Large intestine (tissue), 3 donors: ENCODE measurements around the gene RFTN1. TPM values are rescaled to one million over a fixed set of nuclear protein-coding genes. Genes with fewer than 3 reads are reported as not detected.

Experiments
- DNase-seq, 2 donors: peaks; one replicate each; pipeline versions ENCODE4 v3.0.0 to v3.0.0-alpha.2; 2013
- H3K27ac ChIP-seq: one replicate; pipeline ENCODE4 v1.5.1; 2013; ENCODE audit warnings: low read length
- H3K27me3 ChIP-seq: 2 replicates; pipeline ENCODE4 v1.6.1; 2013; ENCODE audit warnings: low read length; ENCODE audit not compliant: control insufficient read depth, insufficient read depth
- H3K36me3 ChIP-seq: 2 replicates; pipeline ENCODE4 v1.6.1; 2013; ENCODE audit warnings: low read length; ENCODE audit not compliant: control insufficient read depth, insufficient read depth
- H3K4me1 ChIP-seq: one replicate; pipeline ENCODE4 v1.6.1; 2013; ENCODE audit warnings: low read length; ENCODE audit not compliant: control insufficient read depth, insufficient read depth
- H3K4me3 ChIP-seq: one replicate; pipeline ENCODE4 v1.5.1; 2013; ENCODE audit warnings: low read length
- H3K9me3 ChIP-seq: one replicate; pipeline ENCODE4 v1.6.1; 2013; ENCODE audit warnings: mild to moderate bottlenecking, low read depth, low read length, moderate library complexity; ENCODE audit not compliant: control insufficient read depth
- WGBS: methylation state at CpG from one replicate; pipeline ENCODE4 v1.1.5; 2013; ENCODE audit warnings: low lambda C conversion rate; ENCODE audit not compliant: insufficient coverage; 5-methylcytosine and 5-hydroxymethylcytosine counted together
- polyA plus RNA-seq: library from polyadenylated mRNA; unstranded; fragments of 120-200 nt; gene quantifications from one replicate; pipeline ENCODE4 v1.2.1, GENCODE V29; 2013

RFTN1 gene
- polyA plus RNA-seq, 1 donor, result 15.0 TPM

DNA sequence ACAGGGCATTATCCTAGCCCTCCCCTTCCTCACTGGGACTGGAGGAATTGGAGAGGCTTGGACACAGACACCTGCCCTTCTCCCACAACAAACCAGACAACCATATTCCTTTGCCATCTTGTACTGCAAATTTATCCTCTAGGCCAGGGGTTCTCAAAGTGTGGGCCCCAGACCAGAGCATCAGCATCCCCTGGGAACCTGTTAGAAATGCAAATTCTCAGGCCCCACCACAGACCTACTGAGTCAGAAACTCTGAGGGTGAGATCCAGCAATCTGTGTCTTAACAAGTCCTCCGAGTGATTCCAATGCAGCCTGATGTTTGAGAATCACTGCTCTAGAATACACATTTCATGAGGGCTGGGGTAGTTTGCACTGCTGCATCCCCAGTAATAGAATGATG, 133.1 kb downstream of the RFTN1 start:
- H3K27me3 ChIP-seq, result no peaks in the 10 kb centered on the region
- no peak overlapping the region for H3K4me3 ChIP-seq
- WGBS, result no CpG with 5 or more reads among the region's 1 CpG

DNA sequence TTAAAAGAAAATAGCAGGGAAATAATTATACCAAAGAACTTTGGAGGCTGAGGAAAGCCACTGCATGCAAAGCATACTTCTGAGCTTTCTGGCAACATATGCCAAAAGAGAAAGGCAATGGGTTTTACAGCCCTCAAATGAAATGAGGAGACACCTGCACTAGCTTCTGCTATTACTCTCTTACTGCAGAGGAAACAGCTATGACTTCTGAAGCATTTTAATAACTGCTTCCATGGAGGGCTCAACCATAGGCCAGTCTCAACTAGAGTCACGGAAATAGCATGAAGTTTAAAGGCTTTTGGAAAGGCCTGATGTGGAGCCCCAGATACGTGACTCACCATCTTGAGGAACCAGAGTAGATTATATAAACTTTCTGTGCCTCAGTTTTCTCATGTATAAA, 133.7 kb downstream of the RFTN1 start:
- no peak for DNase-seq
- Histone ChIP-seq H3K27ac (no peak overlapping the region), H3K36me3 (no peaks in the 10 kb centered on the region), H3K4me1 (no peaks in the 10 kb centered on the region), H3K9me3 (no peaks in the 10 kb centered on the region), H3K27me3 (no peaks in the 10 kb centered on the region), H3K4me3 (no peak overlapping the region)
- no CpG with 5 or more reads among the region's 2 CpGs for WGBS

More for the DNA sequence above, 133.1 kb downstream of the RFTN1 start:
- no peaks in the 10 kb centered on the region for H3K36me3 ChIP-seq
- DNase-seq, result no peak
- no peaks in the 10 kb centered on the region for H3K4me1 ChIP-seq
- no peaks in the 10 kb centered on the region for H3K9me3 ChIP-seq
- H3K27ac ChIP-seq, result no peak overlapping the region

DNA sequence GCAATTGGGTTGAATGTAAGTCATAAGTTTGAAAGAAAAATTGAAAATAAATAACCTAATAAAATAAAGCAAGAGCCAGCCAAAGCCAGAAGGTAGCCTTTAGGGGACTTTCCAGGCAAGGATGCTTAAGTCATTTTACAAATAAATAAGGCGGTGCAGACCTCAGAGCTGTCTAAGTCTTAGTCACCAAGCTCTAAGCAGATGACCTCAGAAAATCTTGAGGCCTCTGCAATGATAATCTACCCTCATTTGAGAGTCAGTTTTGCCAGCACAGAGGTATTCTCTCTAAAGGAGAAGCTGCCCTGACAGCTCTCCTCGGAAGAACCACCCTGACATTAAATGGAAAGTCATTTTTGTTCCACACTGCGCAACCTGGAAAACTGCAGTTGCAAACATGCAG, 134.6 kb downstream of the RFTN1 start:
- no peak overlapping the region for H3K27ac ChIP-seq

DNA sequence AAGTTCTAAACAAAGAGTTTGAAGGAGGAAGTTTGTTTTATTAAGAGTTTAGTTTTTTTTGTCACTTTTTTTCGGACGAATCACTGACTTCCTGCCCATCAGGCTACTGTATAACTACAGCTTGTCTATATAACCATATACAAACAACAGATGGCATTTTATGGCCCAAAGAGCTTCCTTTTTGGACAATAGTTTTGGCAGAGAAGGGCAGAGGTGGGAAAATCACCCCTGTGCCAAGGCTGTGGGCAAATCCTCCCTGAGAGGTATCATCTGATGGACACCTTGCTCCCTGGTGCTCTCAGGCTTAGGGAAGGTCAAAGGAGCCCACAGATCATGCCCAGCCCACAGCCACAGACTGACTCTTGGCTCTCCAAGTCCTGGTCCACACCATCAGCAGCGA, 135.1 kb downstream of the RFTN1 start:
- no CpG with 5 or more reads among the region's 3 CpGs for WGBS
- no peaks in the 10 kb centered on the region for H3K27me3 ChIP-seq
- no peaks in the 10 kb centered on the region for H3K36me3 ChIP-seq
- no peak overlapping the region for H3K27ac ChIP-seq
- no peaks in the 10 kb centered on the region for H3K9me3 ChIP-seq
- no peak overlapping the region for H3K4me3 ChIP-seq
- H3K4me1 ChIP-seq, result no peaks in the 10 kb centered on the region
- DNase-seq, result no peak

More for the DNA sequence above, 134.6 kb downstream of the RFTN1 start:
- no peaks in the 10 kb centered on the region for H3K4me1 ChIP-seq
- H3K36me3 ChIP-seq, result no peaks in the 10 kb centered on the region
- WGBS, result no CpG with 5 or more reads among the region's 3 CpGs
- no peaks in the 10 kb centered on the region for H3K9me3 ChIP-seq
- no peaks in the 10 kb centered on the region for H3K27me3 ChIP-seq
- no peak overlapping the region for H3K4me3 ChIP-seq
- DNase-seq, result no peak

DNA sequence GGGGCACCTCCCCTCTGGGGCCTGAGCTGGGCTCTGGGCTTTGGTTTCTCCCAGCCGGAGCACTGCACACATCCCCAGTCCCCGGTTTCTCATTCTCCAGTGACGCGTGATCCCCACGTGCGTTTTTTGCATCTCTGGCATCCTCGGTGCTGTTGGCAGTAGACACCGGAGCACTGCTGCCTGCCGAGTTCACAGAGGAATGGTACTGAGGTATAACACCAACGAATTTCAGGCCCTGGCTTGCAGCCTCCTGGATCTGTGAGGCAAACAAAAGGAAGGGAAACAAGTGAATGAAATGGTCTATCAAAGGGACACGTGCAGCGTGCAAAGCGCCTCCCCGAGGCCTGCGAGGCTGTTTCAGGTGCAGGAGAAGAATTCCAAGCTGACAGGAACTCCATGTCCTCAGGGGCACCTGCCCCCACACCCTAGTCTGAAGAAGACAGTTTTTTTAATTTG, 135.6 kb downstream of the RFTN1 start:
- Histone ChIP-seq H3K4me3 (no peak overlapping the region), H3K9me3 (no peaks in the 10 kb centered on the region), H3K27me3 (no peaks in the 10 kb centered on the region), H3K27ac (no peak overlapping the region), H3K4me1 (no peaks in the 10 kb centered on the region), H3K36me3 (no peaks in the 10 kb centered on the region)
- DNase-seq, result no peak
- WGBS, result 100% methylated on average over 2 of the region's 15 CpGs

DNA sequence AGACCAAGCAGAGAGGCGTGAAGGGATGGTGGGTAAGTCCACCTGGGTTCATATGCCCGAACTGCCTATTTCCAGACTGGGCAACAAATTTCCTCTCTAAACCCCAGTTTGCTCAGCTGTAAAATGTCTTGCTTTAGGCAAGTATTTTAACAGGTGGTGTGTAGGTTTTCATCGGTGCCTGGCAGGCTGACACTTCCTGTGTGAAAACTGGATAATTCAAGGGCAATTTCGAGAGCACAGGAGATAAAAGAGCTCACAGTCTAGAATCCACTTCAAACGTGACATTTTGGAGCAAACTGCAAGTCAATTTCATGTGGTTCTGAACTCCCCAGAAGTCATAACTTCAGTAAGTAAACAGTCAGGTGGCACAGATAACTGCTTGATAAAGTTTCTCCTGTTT, 136.3 kb downstream of the RFTN1 start:
- Histone ChIP-seq H3K27ac (no peak overlapping the region), H3K27me3 (no peaks in the 10 kb centered on the region), H3K4me3 (no peak overlapping the region), H3K9me3 (no peaks in the 10 kb centered on the region), H3K36me3 (no peaks in the 10 kb centered on the region), H3K4me1 (no peaks in the 10 kb centered on the region)
- 17% methylated on average over 1 of the region's 5 CpGs for WGBS
- no peak for DNase-seq

DNA sequence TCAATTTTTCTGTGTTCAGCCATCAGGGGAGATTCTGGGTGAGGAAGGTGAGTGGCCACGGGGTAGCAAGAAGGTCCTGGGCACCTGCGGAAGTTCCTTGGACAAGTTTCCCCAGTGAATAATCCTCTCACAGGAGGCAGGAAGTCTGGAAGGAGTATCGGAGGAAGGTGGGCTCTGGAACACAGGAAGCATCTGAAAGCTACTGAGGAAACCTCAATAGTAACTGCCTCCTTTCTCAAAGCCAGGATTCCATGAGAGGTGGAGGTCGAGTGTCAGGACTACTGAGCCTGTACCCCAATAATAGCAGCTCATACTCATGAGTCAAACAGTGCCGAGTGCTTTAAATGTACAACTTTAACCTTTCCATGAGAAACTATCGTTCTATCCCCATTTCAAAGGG, 137.6 kb downstream of the RFTN1 start:
- no peaks in the 10 kb centered on the region for H3K36me3 ChIP-seq
- no peaks in the 10 kb centered on the region for H3K9me3 ChIP-seq
- H3K4me1 ChIP-seq, result no peaks in the 10 kb centered on the region
- no peak overlapping the region for H3K27ac ChIP-seq
- no CpG with 5 or more reads among the region's 6 CpGs for WGBS
- H3K4me3 ChIP-seq, result no peak overlapping the region
- no peaks in the 10 kb centered on the region for H3K27me3 ChIP-seq
- no peak for DNase-seq

DNA sequence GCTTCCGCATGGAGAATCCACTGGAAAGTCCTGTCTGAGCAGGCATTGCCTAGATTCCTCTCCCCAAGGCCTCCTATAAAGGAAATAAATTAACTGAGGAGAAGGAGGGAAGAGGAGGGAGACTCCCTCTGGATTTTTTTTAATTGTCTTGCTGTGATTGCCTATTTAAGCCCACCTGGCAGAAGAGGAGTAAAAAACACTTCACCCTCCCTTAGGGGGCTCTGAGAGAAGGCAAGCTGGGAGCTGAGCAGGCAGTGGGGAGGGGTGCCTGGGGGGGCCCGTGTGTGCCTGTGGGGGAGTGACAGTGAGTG, 138.6 kb downstream of the RFTN1 start:
- Histone ChIP-seq H3K27ac (no peak overlapping the region), H3K4me1 (no peaks in the 10 kb centered on the region)

DNA sequence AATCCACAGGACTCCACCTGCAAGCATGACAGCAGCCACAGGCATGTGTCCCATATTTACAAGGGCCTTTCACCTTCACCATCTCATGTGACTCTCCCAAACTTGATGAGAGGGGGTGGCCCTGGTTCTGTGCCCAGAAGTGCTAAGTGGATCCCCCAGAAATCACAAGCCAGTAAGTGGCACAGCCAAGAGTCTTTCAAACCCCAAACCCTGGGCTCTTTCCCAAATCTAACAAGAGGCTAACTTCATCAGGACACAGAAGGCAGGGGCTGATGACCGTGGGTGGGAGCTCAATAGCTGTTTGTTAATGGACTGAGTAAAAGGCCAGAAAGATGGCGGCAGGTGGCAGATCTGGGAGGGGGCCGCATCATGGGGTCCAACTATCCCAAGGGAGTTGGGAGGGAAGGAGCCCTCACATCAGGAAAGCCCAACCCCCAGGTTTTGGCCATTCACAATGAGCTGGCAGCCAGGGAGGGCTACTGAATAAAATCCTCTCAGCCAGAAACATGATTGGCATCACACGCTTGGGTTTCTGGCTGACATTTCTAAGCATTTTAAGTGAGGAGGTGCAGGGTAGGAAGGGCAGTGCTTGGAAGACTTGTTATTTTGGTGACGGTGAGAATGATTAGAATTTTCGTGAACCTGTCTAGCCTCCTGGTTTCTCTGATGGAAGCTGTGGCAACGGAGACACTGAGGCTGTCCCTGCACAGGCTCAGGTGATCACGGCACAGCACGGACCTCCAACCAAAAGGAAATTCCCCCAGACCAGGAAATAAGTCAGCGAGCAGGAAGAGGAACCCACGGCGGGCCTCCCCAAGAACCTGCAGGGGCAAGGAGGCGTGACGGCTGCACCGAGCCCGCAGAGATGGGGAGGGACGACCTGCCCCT, 139.2 kb downstream of the RFTN1 start:
- no peak overlapping the region for H3K27ac ChIP-seq

More for the DNA sequence above, 138.6 kb downstream of the RFTN1 start:
- Histone ChIP-seq H3K4me3 (no peak overlapping the region), H3K36me3 (no peaks in the 10 kb centered on the region), H3K27me3 (no peaks in the 10 kb centered on the region), H3K9me3 (no peaks in the 10 kb centered on the region)
- no peak for DNase-seq
- WGBS, result no CpG with 5 or more reads among the region's 2 CpGs

DNA sequence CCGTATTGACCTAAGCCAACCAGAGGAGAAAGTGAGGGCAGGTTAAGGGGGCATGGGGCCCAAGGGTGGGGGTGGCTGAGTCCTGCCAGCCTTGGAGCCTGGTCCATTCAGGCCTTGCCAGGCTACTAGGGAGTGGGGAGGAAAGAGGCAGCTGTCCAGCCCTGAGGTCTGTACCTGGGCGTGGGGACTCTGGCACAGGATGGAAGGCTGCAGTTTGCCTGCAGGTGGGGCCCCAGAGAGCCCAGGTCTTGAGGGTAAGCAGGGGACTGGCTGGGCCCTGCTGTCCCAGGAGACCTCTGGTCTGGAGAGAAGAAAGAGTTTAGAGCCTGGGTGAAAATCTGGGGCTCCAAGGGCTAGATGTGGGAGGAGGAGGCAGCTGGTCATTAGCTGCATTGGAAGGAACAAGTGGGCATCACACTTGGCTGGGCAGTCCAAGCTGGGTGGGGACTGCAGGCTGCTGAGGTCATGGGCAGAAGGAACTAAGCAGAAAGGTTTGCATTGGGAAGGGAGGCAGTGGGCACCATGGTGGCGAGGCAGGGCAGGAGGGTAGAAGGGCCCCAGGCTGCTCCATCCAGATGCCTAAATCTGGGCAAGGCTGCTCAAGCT, 140.1 kb downstream of the RFTN1 start:
- no CpG with 5 or more reads among the region's 3 CpGs for WGBS

More for the DNA sequence above, 139.2 kb downstream of the RFTN1 start:
- no peak for DNase-seq
- Histone ChIP-seq H3K4me3 (no peak overlapping the region), H3K4me1 (no peaks in the 10 kb centered on the region), H3K9me3 (no peaks in the 10 kb centered on the region), H3K27me3 (no peaks in the 10 kb centered on the region), H3K36me3 (peaks cover under 1% of the 10 kb centered on the region)
- 100% methylated on average over 1 of the region's 17 CpGs for WGBS

More for the DNA sequence above, 140.1 kb downstream of the RFTN1 start:
- peaks cover 3% of the 10 kb centered on the region for H3K36me3 ChIP-seq
- H3K27ac ChIP-seq, result no peak overlapping the region
- no peaks in the 10 kb centered on the region for H3K27me3 ChIP-seq
- H3K9me3 ChIP-seq, result no peaks in the 10 kb centered on the region
- no peaks in the 10 kb centered on the region for H3K4me1 ChIP-seq
- H3K4me3 ChIP-seq, result no peak overlapping the region
- DNase-seq, result no peak
